ENCODE results near the gene FGD1.

- TF ChIP-seq CTCF (IDR thresholded peaks at IDR 0.05) (no peak), POLR2A (IDR thresholded peaks at IDR 0.05) (no peak), POLR2AphosphoS5 (IDR thresholded peaks at IDR 0.05; ENCODE audit: insufficient read depth in 1 of 2, low read depth in 1 of 2) (no peak)
These were observed 51.3 kb downstream of the FGD1 start for GRCh38 chrX:54444752-54445151.

Measured in vagina (tissue), 2 donors.